GM18867 (cell line): Measurements from ENCODE around the gene SYT6.

ENCODE experiments used
- ATAC-seq: cut with Tn5 transposase; IDR thresholded peaks from one replicate; pipeline ENCODE4 v1.9.1; 2021; ENCODE audit warnings: mild to moderate bottlenecking, moderate library complexity; ENCODE audit not compliant: unreplicated experiment

The SYT6 gene

GRCh38 chr1:114122941-114123618 lies 30.6 kb downstream of the SYT6 start:
- no peak for ATAC-seq

DNA sequence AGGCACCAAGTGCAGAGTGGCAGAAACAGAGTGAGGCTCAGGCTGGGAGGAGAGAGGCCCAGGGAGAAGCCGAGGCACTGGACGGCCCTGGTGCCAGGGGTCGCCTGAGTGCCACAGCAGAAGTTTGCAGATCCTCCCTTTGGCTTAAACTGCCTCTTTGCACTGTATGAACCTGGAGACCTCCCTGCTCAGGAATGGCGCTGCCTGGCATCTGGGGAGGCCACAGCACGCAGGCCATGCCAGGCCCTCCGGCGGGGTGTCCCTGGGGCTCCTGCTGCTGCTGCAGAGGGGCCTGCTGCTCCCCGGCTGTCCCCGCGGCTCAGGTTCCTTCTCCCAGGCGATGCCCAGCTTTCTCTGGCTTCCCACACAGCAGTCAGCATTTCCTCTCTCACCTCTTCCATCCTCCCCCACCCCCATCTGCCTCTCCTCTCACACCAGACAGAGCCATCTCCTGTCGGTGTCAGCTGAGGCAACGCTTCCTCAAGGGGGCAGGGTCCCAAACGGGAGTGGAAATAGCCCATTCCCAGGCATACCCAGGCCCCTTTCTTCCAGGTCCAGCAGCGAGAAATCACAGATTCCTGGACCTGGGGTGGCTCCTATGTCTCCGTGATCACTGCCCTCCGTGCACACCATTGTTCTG lies 35.2 kb downstream of the SYT6 start:
- ATAC-seq, result no peak

GRCh38 chr1:114117654-114118053 lies 36.0 kb downstream of the SYT6 start:
- ATAC-seq, result no peak

GRCh38 chr1:114116086-114116485 lies 37.6 kb downstream of the SYT6 start:
- no peak for ATAC-seq

- ATAC-seq, result no peak
These were observed 39.2 kb downstream of the SYT6 start for GRCh38 chr1:114114185-114115094.

- no peak for ATAC-seq
These were observed 40.1 kb downstream of the SYT6 start for GRCh38 chr1:114113411-114114184.

GRCh38 chr1:114112775-114113174 lies 40.9 kb downstream of the SYT6 start:
- ATAC-seq, result no peak

- no peak for ATAC-seq
These were observed 41.7 kb downstream of the SYT6 start for GRCh38 chr1:114111731-114112641.

DNA sequence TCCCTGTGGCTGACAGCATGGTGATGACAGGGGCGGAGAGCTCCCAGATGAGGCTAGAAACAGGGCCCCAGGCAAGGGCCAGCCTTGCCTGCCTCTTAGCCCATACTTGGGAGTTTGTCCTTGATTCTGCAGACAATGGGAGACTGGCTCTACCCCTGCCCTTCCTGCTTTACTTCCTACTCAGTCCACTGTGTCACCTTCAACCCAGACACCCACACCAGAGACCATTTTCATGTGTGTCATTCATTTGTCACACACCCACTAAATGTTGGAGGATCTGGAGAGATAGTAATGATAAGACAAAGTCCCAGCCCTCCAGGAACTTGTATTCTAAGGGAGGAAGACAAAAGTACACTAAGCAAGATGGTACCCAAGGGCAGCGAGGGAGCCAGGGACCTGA lies 43.7 kb downstream of the SYT6 start:
- no peak for ATAC-seq

DNA sequence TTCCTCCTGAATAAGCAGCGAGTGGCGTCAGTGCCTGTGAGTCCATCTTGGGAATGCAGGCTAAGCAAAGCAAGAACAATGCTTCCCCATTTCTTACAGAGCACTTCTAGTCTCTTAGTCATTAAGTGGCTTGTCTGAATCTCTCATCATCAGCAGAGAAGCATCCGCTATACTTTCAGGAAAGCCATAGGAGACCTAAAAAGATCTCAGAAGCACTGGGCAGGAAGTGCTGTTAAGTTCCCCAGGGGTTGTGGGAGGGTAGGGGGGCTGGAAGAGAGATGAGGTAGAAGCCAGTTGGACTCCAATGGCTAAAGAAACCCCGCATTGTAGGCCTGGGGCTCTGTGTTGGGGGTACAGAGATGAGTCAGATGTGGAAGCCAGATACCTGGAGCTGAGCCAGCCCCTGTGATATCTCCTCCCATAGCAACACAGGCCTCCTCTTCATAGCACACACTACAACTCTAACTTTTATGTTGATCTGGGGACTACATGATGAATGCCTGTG lies 44.9 kb downstream of the SYT6 start:
- ATAC-seq, result peak; percentile 77

DNA sequence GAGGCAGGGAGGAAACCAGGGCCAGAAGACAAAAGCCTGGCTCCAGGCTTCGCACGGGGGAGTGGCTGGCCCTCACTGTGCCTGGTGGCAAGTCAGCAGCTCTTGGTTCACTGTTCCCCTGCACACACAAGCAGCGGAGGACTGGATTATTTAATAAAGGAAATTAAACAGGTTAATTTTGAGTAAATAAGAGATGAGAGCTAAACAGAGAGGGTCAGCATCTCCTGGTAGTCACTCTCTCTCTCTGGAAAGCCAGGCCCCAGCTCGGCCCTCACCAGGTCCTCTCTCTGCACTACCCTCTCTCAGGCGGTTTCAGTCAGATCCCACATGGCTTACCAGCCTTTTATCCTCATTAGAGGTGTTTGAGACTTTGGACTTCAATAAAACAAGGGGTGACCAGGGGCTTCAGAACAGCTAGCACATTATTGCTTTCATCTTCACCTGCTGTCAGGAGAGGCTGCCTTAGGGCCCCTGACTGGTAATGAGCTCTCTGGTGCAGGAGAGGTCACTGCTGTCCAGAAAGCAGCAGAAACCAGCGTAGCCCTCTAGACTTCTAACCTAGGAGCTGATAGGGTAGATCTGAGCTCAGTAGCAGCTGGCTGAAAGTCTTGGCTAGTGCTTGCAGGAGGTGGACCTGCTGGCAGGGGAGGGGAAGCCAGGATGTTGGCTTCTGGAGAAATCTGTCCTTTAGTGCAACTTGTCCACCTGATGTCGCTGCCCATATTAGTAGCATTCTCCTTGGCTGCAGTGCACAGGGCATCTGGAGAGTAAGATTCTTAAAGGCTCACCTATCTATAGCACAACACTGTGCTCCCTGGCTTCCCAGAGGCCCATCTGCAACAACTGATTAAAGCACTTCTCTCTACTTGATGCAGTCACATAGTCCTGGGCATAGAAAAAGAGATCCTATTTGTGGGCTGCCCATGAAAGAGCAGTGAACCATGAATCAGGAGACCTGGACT lies 45.9 kb downstream of the SYT6 start:
- ATAC-seq, result no peak

DNA sequence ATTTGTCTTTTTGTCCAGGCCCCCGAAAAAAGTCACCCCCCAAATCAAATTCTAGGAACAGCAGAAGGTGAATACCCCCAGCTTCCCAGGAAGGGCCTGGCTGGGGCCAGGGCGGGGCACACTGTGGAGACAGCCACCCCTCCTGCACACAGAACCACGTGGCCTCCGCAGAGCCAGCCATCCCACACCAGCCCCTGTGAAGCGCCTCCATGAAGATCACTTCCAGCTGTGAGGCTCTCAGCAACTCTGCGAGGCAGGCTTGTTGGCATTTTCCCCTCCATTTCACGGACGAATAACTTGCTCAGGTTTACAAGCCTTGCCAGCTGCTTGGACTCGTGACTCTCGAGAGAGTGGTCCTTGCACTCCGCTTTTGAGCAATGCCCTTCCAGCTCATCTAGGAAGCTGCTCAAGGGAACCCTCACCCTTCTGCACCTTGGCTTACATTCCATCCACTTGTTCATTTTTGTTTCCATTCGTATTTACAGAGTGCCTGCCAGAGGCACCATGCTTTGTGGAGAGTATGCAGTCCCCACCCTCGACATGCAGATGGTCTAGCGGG lies 48.2 kb downstream of the SYT6 start:
- ATAC-seq, result no peak

- ATAC-seq, result no peak
These were observed 48.7 kb downstream of the SYT6 start for GRCh38 chr1:114104949-114105348.

DNA sequence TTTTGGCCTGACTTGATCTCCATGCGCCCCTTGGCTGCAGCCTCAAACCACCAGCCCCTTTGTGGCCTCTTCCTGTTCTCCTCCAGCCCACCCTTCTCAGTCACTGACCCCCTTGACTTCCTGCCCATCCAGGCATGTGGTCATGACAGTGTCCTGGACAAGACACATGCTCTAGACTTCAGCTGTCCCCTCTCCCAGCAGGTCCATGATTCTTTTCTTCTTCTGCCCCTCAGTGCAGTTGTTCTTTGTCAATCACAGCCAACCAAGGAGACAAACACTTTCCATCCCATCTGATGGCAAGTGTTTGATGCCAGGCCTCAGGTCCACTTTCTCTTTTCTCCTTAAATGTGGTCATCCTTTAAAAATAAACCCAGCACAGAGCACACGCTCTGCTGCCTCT lies 49.7 kb downstream of the SYT6 start:
- no peak for ATAC-seq

DNA sequence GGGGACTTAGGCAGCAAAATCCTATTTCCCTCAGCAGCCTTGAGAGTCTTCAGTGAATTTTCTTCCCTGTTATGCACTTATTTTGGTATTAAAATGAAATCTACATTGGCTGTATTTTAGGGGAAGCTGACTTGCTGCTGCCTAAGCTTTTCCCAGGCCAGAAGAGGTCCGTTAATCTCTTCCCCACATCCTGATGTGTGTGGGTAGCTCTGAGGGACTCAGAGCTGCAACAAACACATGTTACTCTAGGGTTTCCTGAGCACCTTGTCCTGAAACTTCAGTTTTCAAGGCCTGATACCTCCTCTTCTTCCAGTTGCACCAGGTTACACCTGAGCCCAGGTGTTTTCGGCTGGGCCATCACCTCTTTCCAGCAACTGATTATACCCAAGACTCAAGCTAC lies 51.5 kb downstream of the SYT6 start:
- ATAC-seq, result no peak

GRCh38 chr1:114100148-114100547 lies 53.5 kb downstream of the SYT6 start:
- ATAC-seq, result no peak

DNA sequence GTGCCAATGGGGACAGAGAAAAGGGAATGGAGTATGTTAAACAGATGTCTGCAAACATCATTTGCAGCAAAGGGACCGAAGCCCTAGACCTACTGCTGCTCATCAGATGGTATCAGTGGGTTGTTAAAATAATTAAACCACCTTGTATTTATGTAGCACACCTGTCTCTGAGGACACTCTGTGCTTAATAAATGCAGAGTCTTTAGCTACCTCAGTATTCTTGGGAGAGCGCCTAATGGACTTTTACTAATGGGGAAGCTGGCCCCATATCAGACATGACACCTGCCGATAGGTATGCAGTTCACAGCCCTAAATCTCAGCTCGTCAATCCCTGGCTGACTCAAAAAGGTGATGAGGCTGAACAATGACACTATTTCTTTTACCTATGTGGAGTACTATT lies 54.4 kb downstream of the SYT6 start:
- ATAC-seq, result no peak

DNA sequence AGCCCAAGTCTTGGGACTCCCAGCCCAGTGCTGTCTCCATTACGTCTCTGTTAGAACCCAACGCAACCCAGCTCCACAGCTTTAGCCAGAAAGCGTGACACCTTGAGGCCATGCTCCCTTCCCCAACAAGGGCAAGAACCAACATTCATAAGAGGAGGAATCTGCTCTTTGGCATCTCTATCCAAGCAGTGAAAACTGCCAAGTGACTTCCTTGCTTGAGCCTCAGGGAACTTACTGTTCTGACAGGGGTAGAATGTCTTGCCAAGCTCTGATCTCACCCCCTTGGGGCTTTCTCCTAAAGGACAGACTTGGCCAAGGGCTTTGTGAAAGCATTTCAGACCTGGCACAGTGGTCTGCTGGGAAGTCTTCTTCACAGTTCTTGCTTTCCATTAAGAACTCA lies 56.6 kb downstream of the SYT6 start:
- no peak for ATAC-seq
